HEK293 (cell line): ENCODE data around the gene HHAT.

Experiments used
- CTCF ChIA-PET: fragments of 350-600 bp; formaldehyde crosslinking; extraction: SDS; loops from one replicate; lab custom pipeline; 2021; ENCODE audit warnings: antibody characterized with exemption; lab: Yijun Ruan, JAX
- POLR2A ChIA-PET: fragments of 300-600 bp; formaldehyde crosslinking; extraction: SDS; loops from one replicate; lab custom pipeline; 2020; ENCODE audit warnings: antibody characterized with exemption, inconsistent platforms; lab: Yijun Ruan, JAX
- H3K27ac ChIP-seq: fragments of 200-500 bp; sonication (Bioruptor generic); 2 replicates; pipeline ENCODE4 v1.5.1; 2014; ENCODE audit warnings: low read depth, low read length, control low read depth, inconsistent platforms; ENCODE audit errors: extremely low read depth
- H3K36me3 ChIP-seq, 2 experiments: fragments of 200-500 bp in 1 of 2; sonication (Bioruptor generic) in 1 of 2; 1 replicate in 1 of 2; 2 replicates in 1 of 2; pipeline ENCODE4 v1.5.1; 2014 to 2017; ENCODE audit warnings: inconsistent platforms in 2 of 2, low read length in 2 of 2; ENCODE audit not compliant: control insufficient read depth in 2 of 2, insufficient read depth in 1 of 2
- H3K4me1 ChIP-seq: fragments of 200-500 bp; sonication (Bioruptor generic); 2 replicates; pipeline ENCODE4 v1.5.1; 2014; ENCODE audit warnings: mild to moderate bottlenecking, low read length, inconsistent platforms; ENCODE audit not compliant: control insufficient read depth, insufficient read depth
- H3K4me3 ChIP-seq: 2 replicates; pipeline ENCODE4 v1.5.1; 2011; ENCODE audit warnings: low read depth, mild to moderate bottlenecking, control low read depth, low read length, moderate library complexity
- H3K9me3 ChIP-seq: fragments of 200-500 bp; sonication (Bioruptor generic); 2 replicates; pipeline ENCODE4 v1.5.1; 2014; ENCODE audit warnings: low read depth, low read length, inconsistent platforms; ENCODE audit not compliant: control insufficient read depth, insufficient read depth
- GLIS2 ChIP-seq: fragments of 450-650 bp; formaldehyde crosslinking; IDR thresholded peaks from 2 replicates; pipeline ENCODE4 v1.5.1; 2016; ENCODE audit warnings: missing biosample characterization, missing genetic modification characterization
- KLF7 ChIP-seq: fragments of 450-650 bp; formaldehyde crosslinking; IDR thresholded peaks from 2 replicates; pipeline ENCODE4 v1.5.1; 2016; ENCODE audit warnings: missing biosample characterization, missing genetic modification characterization, borderline replicate concordance
- MYNN ChIP-seq: fragments of 450-650 bp; formaldehyde crosslinking; IDR thresholded peaks from 2 replicates; pipeline ENCODE4 v1.5.1; 2016; ENCODE audit warnings: missing biosample characterization, missing genetic modification characterization, borderline replicate concordance
- WT1 ChIP-seq: fragments of 450-650 bp; formaldehyde crosslinking; IDR thresholded peaks from 2 replicates; pipeline ENCODE4 v1.5.1; 2016; ENCODE audit warnings: missing biosample characterization, missing genetic modification characterization
- ZBTB17 ChIP-seq: fragments of 450-650 bp; formaldehyde crosslinking; IDR thresholded peaks from 2 replicates; pipeline ENCODE4 v1.5.1; 2016; ENCODE audit warnings: missing biosample characterization, missing genetic modification characterization
- ZBTB21 ChIP-seq: fragments of 450-650 bp; formaldehyde crosslinking; IDR thresholded peaks from 2 replicates; pipeline ENCODE4 v1.5.1; 2017; ENCODE audit warnings: missing biosample characterization, missing genetic modification characterization
- ZBTB8A ChIP-seq: fragments of 450-650 bp; formaldehyde crosslinking; IDR thresholded peaks from 2 replicates; pipeline ENCODE4 v1.5.1; 2016; ENCODE audit warnings: missing biosample characterization, missing genetic modification characterization
- ZIC2 ChIP-seq: fragments of 450-650 bp; formaldehyde crosslinking; IDR thresholded peaks from 2 replicates; pipeline ENCODE4 v1.5.1; 2016; ENCODE audit warnings: missing biosample characterization, missing genetic modification characterization
- ZNF146 ChIP-seq: fragments of 450-650 bp; formaldehyde crosslinking; IDR thresholded peaks from 2 replicates; pipeline ENCODE4 v1.5.1; 2016; ENCODE audit warnings: missing biosample characterization, missing genetic modification characterization
- ZNF174 ChIP-seq: fragments of 450-650 bp; formaldehyde crosslinking; IDR thresholded peaks from 2 replicates; pipeline ENCODE4 v1.5.0; 2017; ENCODE audit warnings: missing biosample characterization, mild to moderate bottlenecking, missing genetic modification characterization
- ZNF175 ChIP-seq: fragments of 450-650 bp; formaldehyde crosslinking; IDR thresholded peaks from 2 replicates; pipeline ENCODE4 v1.5.1; 2016; ENCODE audit warnings: missing biosample characterization, missing genetic modification characterization
- ZNF341 ChIP-seq: fragments of 450-650 bp; formaldehyde crosslinking; IDR thresholded peaks from 2 replicates; pipeline ENCODE4; 2016; ENCODE audit warnings: low read depth, missing biosample characterization, missing genetic modification characterization
- ZNF350 ChIP-seq: fragments of 450-650 bp; formaldehyde crosslinking; IDR thresholded peaks from 2 replicates; pipeline ENCODE4 v1.5.0; 2017; ENCODE audit warnings: missing biosample characterization, mild to moderate bottlenecking, missing genetic modification characterization
- ZNF501 ChIP-seq: fragments of 450-650 bp; formaldehyde crosslinking; IDR thresholded peaks from 2 replicates; pipeline ENCODE4 v1.5.1; 2016; ENCODE audit warnings: missing biosample characterization, missing genetic modification characterization
- ZNF555 ChIP-seq: fragments of 450-650 bp; formaldehyde crosslinking; conservative IDR thresholded peaks from 2 replicates; pipeline ENCODE4 v1.5.1; 2017; ENCODE audit warnings: missing biosample characterization, mild to moderate bottlenecking, missing genetic modification characterization, inconsistent platforms
- ZNF571 ChIP-seq: fragments of 450-650 bp; formaldehyde crosslinking; IDR thresholded peaks from 2 replicates; pipeline ENCODE4 v1.5.0; 2017; ENCODE audit warnings: missing biosample characterization, missing genetic modification characterization
- ZNF626 ChIP-seq: fragments of 450-650 bp; sonication (Bioruptor Pico); formaldehyde crosslinking; IDR thresholded peaks from 2 replicates; pipeline ENCODE4 v1.5.1; 2018; ENCODE audit warnings: missing biosample characterization, missing genetic modification characterization, inconsistent platforms
- ZNF664 ChIP-seq: fragments of 450-650 bp; formaldehyde crosslinking; IDR thresholded peaks from 2 replicates; pipeline ENCODE4 v1.5.1; 2016; ENCODE audit warnings: missing biosample characterization, missing genetic modification characterization
- ZXDB ChIP-seq: fragments of 450-650 bp; formaldehyde crosslinking; IDR thresholded peaks from 2 replicates; pipeline ENCODE4 v1.5.1; 2016; ENCODE audit warnings: missing biosample characterization, missing genetic modification characterization
- TF ChIP-seq, protein P1 (sequence below): fragments of 450-650 bp; formaldehyde crosslinking; optimal IDR thresholded peaks from 2 replicates; pipeline ENCODE3; 2016; ENCODE audit warnings: missing biosample characterization, mild to moderate bottlenecking, missing genetic modification characterization
- TF ChIP-seq, protein P2 (sequence below): fragments of 450-650 bp; formaldehyde crosslinking; IDR thresholded peaks from 2 replicates; pipeline ENCODE4 v1.5.1; 2017; ENCODE audit warnings: missing biosample characterization, missing genetic modification characterization

The HHAT gene

DNA sequence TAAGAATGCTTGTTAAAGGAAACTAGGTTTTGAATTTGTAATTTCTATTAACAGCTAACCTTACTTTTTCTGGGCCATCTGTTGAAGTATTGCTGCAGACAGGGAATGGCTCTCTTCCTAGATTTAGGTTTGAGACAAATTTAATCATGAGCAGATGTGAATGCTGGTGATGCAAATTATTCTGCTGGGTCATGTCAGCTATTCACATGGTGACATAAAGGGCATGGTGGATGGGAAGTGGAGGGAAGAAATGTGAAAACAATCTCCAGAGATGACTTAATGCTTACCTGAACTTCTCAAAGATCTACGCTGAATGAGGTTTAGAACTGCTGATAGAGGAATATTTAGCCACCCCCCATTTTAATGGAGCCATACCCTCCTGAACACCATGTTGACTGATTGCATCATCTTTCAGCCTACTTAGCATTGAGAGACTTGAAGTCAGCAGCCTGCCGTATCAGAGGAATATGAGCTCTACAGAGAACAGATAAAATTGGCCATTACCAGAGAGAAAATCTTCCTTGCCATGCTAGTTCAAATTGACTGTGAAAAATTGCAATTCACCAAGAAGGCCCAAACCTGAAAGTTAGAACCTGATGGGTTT is 138.8 kb downstream of the HHAT start (continued):
- TF ChIP-seq ZBTB21 (0 out of 2 replicates have a peak, but pooled peaks have one; percentile 16), KLF7 (tag by site-specific recombination) (no peak)

DNA sequence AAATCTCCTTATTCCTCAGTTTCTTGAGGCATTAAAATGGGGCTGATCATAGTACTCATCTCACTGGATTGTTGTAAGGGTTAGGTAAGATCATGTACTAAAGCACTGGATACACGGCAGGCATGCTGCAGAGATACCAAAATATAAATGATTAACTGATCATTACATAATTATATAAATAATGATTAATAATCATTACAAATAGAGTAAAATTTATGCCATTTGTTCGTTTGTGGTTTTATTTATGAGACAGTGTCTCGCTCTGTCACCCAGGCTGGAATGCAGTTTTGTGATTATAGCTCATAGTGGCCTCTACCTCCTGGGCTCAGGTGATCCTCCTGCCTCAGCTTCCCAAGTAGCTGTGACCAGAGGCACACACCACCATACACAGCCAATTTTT is 140.7 kb downstream of the HHAT start:
- Histone ChIP-seq H3K27ac (no peak overlapping the region), H3K4me3 (no peak overlapping the region), H3K4me1 (no peaks in the 10 kb centered on the region), H3K36me3 (peaks cover 0 to 3% of the 10 kb centered on the region in 2 experiments; a peak in 1 of 3 replicates), H3K9me3 (no peaks in the 10 kb centered on the region)
- CTCF ChIA-PET = no interaction called here
- POLR2A ChIA-PET = no interaction called here
- TF ChIP-seq ZNF174 (no peak), GLIS2 (no peak)

DNA sequence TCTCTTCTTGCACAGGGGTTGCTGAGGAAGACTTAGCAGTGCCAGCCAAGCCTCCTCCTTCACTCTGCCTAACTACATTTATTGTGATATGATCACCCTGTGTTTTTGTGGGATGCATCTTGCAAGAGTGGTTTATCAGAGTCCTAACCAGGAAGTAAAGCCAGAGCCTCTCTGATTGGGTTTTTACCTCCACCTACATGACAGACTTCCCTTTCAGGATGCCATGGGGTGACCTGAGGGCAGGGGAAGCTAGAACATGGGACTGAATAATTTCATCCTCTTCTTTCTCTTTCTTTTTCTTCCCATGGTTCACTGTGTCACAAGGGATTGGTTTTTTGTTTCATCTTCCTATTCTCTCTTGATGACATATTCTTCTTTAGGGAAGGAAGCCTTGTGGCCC is 146.6 kb downstream of the HHAT start:
- H3K36me3 ChIP-seq = no peaks in the 10 kb centered on the region
- no peak for TF ChIP-seq ZNF146 (tag by site-specific recombination)
- no peak for TF ChIP-seq ZBTB17 (tag by site-specific recombination)
- TF ChIP-seq WT1 (tag by site-specific recombination) = no peak
- TF ChIP-seq ZNF350 = no peak
- no peak for TF ChIP-seq ZNF555 (tag by site-specific recombination)
- no peak for TF ChIP-seq MYNN (tag by site-specific recombination)
- TF ChIP-seq, protein P1, sequence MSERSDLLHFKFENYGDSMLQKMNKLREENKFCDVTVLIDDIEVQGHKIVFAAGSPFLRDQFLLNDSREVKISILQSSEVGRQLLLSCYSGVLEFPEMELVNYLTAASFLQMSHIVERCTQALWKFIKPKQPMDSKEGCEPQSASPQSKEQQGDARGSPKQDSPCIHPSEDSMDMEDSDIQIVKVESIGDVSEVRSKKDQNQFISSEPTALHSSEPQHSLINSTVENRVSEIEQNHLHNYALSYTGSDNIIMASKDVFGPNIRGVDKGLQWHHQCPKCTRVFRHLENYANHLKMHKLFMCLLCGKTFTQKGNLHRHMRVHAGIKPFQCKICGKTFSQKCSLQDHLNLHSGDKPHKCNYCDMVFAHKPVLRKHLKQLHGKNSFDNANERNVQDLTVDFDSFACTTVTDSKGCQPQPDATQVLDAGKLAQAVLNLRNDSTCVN (tag by site-specific recombination) = no peak
- TF ChIP-seq ZBTB8A = no peak
- TF ChIP-seq ZXDB = no peak
- no peak for TF ChIP-seq ZNF175 (tag by site-specific recombination)
- no peak for TF ChIP-seq ZIC2 (tag by site-specific recombination)
- TF ChIP-seq ZNF341 = no peak
- TF ChIP-seq ZNF626 (tag by site-specific recombination) = no peak
- no peak for TF ChIP-seq ZNF571 (tag by site-specific recombination)
- TF ChIP-seq, protein P2, sequence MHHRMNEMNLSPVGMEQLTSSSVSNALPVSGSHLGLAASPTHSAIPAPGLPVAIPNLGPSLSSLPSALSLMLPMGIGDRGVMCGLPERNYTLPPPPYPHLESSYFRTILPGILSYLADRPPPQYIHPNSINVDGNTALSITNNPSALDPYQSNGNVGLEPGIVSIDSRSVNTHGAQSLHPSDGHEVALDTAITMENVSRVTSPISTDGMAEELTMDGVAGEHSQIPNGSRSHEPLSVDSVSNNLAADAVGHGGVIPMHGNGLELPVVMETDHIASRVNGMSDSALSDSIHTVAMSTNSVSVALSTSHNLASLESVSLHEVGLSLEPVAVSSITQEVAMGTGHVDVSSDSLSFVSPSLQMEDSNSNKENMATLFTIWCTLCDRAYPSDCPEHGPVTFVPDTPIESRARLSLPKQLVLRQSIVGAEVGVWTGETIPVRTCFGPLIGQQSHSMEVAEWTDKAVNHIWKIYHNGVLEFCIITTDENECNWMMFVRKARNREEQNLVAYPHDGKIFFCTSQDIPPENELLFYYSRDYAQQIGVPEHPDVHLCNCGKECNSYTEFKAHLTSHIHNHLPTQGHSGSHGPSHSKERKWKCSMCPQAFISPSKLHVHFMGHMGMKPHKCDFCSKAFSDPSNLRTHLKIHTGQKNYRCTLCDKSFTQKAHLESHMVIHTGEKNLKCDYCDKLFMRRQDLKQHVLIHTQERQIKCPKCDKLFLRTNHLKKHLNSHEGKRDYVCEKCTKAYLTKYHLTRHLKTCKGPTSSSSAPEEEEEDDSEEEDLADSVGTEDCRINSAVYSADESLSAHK = no peak
- no peak for TF ChIP-seq ZNF664 (tag by site-specific recombination)
- no peak for TF ChIP-seq ZNF501 (tag by site-specific recombination)
- H3K4me1 ChIP-seq = no peaks in the 10 kb centered on the region
- H3K27ac ChIP-seq = no peak overlapping the region
- POLR2A ChIA-PET = no interaction called here
- CTCF ChIA-PET = no interaction called here
- no peak overlapping the region for H3K4me3 ChIP-seq
- no peaks in the 10 kb centered on the region for H3K9me3 ChIP-seq
